NCI-H146 (cell line): ENCODE measurements around the gene PALLD.

Experiments
- DNase-seq: peaks from one replicate; lab custom pipeline; 2025; lab: John Stamatoyannopoulos, UW

The PALLD gene

GRCh38 chr4:168524897-168525296 is 28.0 kb downstream of the PALLD start:
- DNase-seq, result no peak

GRCh38 chr4:168527560-168527959 is 30.7 kb downstream of the PALLD start:
- DNase-seq, result no peak

GRCh38 chr4:168528131-168528949 is 31.5 kb downstream of the PALLD start:
- DNase-seq, result no peak

- no peak for DNase-seq
Measured at GRCh38 chr4:168529257-168529656, 32.4 kb downstream of the PALLD start.

- no peak for DNase-seq
Measured at GRCh38 chr4:168531305-168531704, 34.5 kb downstream of the PALLD start.

GRCh38 chr4:168534535-168534934 is 37.7 kb downstream of the PALLD start:
- no peak for DNase-seq

- no peak for DNase-seq
Measured at GRCh38 chr4:168535689-168536088, 38.8 kb downstream of the PALLD start.

GRCh38 chr4:168536448-168536847 is 39.6 kb downstream of the PALLD start:
- no peak for DNase-seq

- no peak for DNase-seq
Measured at GRCh38 chr4:168537086-168537485, 40.2 kb downstream of the PALLD start.

- DNase-seq, result no peak
Measured at GRCh38 chr4:168537571-168537970, 40.7 kb downstream of the PALLD start.

- no peak for DNase-seq
Measured at GRCh38 chr4:168538632-168539031, 41.8 kb downstream of the PALLD start.

GRCh38 chr4:168540086-168540485 is 43.2 kb downstream of the PALLD start:
- no peak for DNase-seq

- no peak for DNase-seq
Measured at GRCh38 chr4:168540503-168541265, 43.8 kb downstream of the PALLD start.

- no peak for DNase-seq
Measured at GRCh38 chr4:168541266-168541953, 44.6 kb downstream of the PALLD start.

- DNase-seq, result no peak
Measured at GRCh38 chr4:168549143-168549542, 52.3 kb downstream of the PALLD start.

GRCh38 chr4:168550064-168550766 is 53.4 kb downstream of the PALLD start:
- no peak for DNase-seq

GRCh38 chr4:168551211-168551610 is 54.4 kb downstream of the PALLD start:
- no peak for DNase-seq

GRCh38 chr4:168551945-168552695 is 55.3 kb downstream of the PALLD start:
- DNase-seq, result no peak

- no peak for DNase-seq
Measured at GRCh38 chr4:168553714-168554370, 57.0 kb downstream of the PALLD start.

GRCh38 chr4:168555437-168555836 is 58.6 kb downstream of the PALLD start:
- no peak for DNase-seq

GRCh38 chr4:168557658-168558057 is 60.8 kb downstream of the PALLD start:
- no peak for DNase-seq
